Stimulated activated CD4-positive, alpha-beta T cell treated with anti-CD3 and anti-CD28 coated beads, Interleukin-1b, Interleukin-23, amount 100 ng/mL, for 1 hour (primary cell): ENCODE measurements around the gene NXPH3.

Experiments
- DNase-seq, 2 donors: peaks; one replicate each; pipeline ENCODE4 v3.0.0-alpha.2; 2020; ENCODE audit warnings: low read depth in 2 of 2

The NXPH3 gene

DNA sequence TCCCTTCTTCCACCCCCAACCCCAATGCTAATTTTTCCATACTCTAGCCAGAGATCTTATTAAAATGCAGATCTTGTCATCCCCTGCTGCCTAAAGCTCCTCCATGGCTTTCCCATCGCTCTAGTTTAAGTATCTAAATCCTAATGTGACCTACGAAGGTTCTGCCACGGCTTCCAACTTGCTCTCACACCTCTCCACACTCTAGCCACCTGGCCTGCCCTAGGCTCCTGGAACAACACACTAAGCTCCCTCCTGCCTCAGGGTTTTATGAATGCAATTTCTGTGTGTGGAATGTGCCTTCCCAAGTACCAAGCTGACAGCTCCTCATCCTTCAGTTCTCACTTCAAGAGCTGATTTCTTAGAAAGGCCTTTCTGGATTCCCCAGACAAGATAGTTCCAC is 16.6 kb downstream of the NXPH3 start:
- no peak for DNase-seq

DNA sequence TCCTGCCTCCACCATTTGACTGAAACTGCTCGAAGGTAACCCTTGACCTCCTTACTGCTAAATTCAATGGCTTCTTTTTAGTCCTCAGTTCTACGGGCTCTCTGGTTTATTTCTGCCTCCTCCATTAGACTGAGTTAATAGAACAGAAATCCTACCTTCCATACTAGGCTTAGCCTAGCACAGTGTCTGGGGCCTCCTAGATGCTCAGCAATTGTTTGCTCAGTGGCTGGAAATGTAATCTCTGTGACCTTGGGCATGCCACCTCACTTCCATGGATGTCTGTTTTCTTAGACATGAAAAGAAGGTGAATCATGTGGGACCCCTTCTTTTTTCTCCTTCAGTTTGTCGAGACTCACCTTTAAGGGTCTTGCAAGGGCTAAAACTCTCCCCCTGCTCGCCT is 19.7 kb downstream of the NXPH3 start:
- DNase-seq = no peak

DNA sequence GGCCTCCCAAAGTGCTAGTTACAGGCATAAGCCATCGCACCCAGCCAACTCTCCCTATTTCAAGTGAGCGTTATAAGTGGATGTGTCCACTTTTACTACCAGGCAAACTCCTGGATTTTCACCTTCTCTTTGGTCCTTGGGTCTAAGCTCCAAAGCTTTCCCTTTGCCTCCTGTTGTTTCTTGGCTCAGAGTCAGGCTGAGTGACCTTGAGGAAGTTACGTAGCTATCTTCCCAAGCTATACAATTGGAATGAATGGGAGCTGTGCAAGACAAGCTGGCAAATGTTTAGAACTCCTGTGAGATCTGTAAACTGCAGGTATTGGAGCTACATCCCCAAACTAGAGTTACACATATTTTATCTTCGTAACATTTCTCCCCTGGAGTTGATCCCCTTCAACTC is 20.3 kb downstream of the NXPH3 start:
- DNase-seq = no peak

DNA sequence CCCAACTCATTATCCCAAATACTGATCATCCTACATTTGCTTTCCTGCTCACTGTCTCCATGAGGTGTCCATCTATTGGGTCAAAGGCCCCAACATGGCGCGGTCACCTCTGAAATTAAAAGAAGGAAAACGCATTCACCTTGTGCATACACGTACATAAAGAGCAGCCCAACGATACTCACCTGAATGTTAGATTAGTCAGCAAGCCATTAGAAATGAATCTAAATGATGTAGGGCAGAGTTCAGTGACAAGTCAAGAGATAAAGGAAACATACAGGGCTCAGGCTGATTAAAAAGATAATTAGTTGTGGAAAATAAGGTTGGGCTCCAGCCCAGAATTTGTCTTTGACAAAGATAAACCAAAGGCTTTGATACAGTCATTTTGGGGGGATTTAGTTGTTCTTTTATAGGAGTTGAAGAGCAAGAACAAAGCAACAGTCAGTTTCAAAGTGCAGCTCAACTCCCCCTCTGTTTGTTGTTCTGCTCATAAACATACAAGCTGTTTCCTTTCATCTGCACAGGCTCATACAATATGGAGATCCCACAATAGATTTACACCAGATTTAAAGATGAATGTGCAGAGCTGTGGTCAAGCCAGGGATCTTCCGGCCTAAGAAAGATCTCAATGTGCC is 21.1 kb downstream of the NXPH3 start:
- DNase-seq = no peak

DNA sequence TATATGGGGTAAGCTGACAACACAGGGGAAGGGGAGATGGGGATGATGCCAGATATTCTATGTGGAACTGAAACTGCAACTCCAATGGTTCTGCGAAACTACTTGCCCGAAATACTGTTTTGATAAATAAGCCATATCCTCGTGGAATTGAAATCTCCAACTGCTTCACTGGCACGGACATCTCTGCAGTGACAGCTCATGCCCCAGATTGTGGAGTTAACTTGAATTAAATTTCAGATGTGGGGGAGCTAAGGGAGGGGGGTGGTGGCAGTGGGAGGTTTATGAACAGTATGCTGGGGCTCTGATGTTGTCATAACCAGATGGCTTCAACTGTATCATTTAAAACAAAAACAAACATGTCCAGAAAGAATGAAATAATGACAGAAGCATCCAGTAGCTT is 21.8 kb downstream of the NXPH3 start:
- DNase-seq = no peak

DNA sequence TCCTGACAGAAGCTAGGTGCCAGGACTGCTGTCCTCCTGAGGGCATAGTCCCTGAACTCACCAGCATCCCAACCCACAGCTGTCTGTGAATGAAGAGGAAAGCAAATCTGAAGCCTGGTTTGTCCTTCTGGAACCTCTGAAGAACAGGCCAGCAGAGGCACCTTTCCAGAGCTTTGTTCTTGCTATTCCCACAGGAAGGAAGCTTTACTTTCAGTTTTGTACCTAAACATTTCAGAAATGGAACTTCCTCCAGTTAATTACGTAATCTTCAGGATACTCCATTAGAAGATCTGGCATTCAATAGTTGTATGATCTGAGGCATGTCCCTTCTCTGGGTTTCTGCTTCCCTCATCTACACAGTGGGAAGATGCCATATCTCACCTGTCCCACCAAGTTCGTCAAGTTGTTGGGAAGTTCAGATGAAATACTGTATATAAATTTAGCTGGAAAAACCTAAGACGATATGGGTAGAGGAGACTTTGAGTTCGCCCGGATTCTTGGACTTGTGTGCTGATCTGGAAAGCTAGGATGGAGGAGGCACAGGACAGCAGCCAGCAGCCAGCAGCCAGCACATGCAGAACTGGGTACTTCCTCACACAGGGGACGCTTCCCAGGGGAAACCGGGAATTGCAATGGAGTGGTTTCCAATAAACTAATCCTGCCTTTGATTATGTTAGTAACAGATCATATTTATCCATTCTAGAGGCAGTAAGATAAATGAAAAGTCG is 22.4 kb downstream of the NXPH3 start:
- no peak for DNase-seq

DNA sequence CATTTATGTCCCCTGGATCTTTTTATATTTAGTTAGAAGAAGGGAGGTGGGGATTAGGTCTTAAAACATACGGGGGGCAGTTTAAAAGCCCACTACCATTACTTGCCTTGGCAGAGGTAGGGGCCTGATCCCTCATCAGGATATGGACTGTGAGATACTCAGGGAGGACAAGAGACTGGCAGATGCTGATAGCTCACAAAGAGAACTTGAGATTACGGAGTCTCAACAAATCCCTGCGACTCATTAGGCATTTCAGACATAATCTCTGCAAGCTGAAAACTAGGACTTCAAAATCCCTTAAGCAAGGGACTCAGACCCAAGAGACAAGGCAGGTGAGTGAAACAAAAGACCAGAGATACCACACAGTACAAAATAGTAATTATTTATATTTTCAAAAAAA is 23.2 kb downstream of the NXPH3 start:
- no peak for DNase-seq

DNA sequence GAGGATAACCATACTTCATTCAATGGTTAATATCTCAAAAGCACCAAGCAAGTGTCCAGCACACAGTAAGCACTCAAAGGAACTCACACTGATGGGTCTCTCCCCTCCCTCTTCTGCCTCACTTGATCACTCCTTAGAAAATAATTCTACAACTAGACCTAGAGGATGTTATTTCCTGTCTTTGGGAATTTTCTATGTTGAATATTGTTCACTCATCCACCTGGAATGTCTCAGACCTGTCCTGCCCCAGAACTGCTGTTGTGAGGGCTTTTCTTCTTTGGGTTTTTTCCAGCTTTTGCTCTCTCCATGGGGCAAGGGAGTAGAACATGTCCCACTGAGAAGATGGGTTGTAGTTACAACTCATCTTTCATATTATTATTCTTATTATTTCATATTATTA is 25.3 kb downstream of the NXPH3 start:
- no peak for DNase-seq

DNA sequence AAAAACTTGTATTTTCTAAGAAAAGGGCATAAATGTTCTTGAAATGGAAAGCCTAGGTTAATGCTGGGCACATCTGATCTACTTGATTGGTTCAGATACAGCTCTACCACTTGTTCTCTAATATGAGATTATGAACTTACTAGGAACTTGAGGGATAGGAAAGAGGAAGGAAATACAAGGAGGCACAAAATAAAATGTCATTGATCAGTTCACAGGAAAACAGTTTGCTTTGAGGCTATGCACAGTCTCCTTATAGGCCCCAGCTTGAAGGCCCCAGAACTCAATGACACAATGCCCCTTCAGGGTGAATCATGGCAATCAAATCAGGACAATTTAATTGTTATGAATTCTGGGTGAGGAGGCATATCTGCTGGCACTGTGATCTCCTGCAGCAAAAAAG is 27.1 kb downstream of the NXPH3 start:
- DNase-seq = no peak

DNA sequence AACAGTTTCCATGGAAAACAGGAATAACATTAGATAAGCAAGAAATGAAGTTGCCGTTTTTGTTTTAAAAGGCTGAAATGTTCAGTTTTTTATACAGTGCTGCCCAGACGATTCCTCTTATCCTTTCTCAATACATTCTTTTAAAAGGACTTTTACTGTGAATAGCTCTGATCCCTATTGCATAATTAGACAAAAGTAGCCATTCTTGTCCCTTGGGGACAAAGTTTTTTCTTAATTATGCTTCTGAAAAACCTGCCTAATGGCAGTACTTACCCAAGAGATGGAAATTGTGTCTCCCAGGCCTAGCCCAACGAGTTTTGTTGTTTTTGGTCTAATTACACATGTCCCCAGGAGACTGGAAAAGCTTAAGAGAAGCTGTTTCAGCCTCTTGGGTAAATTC is 27.6 kb downstream of the NXPH3 start:
- no peak for DNase-seq

DNA sequence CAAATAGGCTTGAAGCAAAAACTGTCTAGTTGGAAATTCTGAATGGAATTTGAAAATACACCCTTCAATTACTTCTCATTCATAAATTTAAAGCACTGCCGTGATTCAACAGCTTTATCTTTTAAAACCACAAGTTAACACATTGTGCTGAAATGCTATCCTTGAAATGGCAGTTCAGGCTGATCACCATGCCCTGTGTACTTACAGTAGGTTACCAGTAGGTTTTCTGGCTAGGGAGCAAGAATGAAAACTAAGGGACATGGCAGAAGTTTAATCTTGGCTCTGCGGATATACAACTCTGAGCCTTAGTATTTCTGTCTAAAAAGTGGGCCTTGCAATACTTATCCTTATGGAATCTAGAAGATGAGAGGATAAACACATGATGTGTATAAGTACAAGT is 28.0 kb downstream of the NXPH3 start:
- DNase-seq = no peak

DNA sequence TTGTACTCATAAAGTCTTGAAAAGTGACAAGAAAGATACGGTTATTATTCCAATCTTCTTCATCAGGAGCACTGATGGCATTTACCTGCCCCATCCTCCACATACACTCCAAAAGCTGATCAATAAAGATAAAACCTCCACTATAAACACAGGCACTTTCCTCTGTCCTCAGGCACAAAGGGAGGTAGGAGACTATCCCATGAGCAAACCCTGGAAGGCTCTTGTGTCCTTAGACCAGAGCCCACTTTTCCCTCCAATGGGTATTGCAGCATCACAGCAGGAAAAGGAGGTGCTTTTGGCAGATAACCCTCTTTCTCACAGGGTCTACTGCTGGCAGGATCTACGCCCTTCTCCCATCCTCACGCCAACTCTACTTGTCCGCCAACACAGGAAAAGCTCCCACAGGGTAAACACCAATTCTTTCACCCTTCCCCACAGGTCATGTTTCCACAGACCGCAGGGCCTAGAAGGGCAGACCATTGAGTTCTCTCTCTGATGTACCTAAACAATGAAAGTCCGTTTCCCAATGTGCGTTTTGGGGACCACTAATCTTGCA is 28.7 kb downstream of the NXPH3 start:
- DNase-seq = no peak

DNA sequence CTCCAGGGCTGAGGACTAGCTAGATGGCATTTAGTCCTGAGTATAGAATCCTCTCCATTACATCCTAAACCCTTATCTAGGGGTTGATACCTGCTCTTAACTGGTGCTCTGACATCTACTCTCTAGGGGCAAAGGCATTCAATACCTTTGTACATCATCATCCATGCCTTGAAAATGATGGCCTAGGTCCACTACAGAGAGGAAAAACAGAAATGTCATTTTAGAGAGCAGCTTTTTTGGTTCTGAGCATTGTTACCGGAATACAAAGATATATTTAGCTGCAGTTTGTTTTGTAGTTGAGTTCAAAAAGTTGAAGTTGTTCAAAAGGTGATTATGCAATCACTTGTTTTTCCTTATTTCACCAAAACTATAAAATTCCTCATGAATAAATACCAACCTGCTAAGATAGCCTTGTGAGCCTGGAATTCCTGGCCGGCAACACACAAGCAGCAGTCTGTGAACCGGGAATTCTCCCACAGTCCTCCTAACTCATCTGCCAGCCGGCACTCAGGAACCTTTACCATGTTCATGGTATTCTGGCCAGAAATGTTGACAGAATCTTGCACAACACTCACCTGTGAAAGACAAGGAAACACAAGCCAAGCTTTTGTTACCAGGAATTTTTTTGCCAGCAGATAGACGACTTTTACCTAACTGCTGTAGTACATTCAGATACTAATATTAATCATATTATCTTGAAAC is 35.4 kb downstream of the NXPH3 start:
- DNase-seq = no peak

DNA sequence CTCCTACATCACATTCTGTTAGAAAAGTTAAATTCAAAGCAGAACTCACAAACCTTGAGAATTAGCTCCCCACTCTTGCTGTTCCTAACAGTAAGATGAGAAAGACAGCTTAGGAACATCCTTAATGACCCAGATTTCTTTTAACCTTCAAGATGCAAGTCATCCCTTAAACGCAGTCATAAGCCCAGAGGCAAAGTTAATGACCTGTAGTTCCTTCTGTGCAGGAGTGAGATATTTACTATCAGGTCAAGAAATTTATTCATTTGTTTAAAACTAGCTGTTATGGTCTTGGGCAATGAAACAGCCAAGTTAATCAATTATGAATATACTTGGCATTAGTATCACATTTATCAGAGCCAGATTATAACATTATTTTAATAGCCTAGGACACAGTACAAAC is 37.1 kb downstream of the NXPH3 start:
- DNase-seq = no peak

DNA sequence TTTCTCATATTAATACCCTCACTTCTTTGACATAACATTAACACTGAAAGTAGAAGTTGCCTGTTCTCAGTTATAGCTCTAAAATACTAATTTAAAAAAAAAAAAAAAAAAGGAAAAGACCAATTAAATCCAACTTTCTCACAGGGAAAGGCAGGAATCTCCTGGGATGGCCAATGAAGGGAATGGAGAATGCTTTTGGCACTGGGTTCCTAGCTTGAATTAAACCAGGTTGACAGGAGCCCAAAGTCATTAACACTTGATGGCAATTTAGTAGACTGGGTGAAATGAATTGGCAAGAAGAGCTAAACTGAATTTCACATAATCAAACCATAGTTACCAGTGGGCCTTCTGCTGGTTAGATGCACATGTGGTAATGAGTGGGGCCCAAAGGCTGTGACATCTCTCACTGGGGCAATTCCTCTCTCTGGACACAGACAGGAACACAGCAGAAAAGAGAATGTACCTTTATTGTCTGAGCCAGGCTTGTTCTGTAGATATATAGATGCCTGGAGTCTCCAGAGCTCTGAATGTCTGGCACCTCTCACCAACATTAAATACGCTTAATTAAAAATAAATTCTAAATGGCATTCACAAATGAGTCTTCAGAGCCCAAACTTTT is 37.6 kb downstream of the NXPH3 start:
- DNase-seq = no peak

DNA sequence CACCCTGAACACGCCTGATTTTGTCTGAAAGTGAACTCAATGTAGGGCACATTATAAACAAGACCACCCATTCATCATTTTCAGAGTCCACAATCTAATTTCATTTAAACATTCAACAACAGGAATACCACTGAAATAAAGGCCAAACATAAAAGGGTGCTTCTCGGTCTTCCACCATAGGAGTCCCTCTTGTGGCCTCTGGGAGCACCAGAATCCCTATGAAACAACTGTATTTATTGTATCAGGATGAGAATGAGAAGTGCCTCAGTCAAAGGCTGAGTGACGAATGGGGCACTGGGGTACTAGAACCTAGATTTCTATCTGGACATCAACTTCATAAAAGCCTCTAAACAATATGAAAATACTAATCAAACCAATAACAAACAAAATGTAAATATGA is 40.4 kb downstream of the NXPH3 start:
- DNase-seq = no peak

DNA sequence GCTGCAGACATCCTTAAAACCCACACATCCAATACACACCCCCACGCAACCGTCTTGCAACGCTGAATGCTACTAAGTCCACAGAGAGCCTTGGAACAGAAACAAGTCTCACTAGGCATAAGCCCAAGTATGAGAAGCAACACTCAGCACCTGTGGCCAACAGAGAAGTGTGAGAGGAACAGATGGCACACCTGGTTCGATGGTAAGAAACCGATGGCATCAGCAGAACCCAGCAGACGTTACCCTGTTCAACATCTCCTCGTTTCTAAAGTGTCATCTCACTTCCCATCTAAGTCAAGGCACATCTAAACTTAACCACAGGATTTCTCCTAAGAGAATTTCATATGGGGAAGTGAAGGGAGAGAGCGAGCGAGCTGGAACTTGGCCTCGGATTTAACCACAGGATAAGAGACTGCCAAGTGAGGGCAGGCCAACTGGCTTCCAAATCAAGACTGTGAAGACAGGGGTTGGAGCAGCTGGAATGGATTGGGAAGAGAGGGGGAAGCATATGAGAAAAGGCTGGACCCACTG is 41.0 kb downstream of the NXPH3 start:
- DNase-seq = no peak

DNA sequence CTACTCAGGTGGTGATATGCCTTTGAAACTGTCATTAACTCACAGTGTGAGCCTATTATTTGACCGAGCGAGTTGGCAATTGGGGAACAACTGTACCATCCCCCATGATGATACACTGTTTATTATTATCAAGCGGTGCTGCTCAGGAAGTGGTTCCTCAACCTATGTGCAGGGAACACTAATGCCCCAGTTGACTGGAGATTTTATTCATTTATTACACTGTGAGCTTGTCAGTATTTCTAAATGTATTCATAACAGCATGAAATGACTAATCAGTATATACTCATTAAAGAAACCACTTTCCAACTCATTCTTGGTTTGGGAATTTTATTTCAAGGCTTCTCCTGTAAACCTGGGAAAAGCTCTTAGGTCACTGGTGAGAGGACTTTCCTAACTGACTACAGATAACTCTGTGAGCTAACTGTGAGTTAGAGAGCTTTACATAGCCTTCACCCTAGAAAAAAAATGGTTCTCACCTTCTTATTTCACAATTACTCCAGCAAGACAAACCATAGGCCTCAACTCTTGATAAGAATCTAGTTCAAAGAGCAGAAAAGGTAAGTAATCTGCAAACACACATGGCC is 42.4 kb downstream of the NXPH3 start:
- DNase-seq = no peak

DNA sequence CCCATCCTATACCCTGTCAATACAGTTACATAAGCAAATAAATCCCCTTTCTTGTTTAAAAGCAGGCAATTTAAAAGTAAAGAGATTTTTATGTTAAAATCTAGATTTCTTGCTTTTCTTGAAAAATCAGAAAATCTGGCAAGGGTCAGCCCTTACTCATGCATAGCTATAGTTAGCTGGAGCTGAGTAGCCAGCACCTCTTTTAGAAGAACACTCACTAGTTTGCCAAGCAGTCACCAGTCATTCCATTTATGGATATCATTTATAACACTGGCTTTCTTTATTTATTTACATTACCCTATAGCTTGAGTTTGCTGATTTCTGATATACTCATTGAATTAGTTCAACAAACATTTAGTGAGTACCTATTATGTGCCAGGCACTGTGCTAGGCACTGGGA is 45.7 kb downstream of the NXPH3 start:
- no peak for DNase-seq

DNA sequence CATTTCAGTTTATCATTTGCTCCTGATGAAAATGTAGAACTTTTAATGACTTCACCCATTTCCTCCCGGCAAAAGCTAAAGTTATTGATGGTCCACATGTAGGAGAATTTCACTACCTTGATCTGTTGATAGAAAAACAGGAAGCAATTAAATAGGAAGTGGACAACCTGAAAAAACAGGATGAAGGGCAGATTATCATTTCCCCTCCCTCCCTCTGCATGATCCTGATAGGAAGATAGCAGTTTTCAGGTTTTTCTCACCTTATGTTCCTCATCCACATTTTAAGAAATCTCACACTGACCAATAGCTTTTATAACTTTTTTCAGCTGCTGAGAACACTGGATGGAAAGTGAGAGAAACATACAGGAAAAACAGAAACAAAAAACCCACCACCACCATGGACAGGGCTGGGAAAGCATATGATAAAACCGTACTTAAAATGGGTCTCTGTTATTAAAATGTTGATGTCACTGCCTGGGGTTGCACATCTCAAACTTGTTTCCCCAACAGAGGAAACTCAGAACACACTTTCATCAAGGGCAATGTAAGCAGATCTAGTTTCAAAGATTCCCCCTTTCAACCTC is 46.4 kb downstream of the NXPH3 start:
- no peak for DNase-seq

DNA sequence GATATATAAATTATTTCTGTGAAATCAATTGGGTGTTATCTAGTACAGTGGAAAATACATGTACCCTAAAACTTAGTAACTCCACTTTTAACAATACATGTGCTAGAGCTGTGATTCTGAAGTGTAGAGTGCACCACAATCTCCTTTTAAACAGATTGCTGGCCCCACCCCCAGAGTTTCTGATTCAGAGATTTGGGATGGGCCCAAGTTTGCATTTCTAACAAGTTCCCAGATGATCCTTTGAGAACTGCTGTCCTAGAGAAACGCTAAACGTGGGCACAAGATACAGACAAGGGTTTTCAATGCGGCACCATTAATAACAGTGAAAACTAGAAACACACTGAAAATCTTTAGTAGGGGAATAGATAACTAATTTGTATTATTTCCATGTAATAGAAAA is 49.2 kb downstream of the NXPH3 start:
- DNase-seq = no peak

DNA sequence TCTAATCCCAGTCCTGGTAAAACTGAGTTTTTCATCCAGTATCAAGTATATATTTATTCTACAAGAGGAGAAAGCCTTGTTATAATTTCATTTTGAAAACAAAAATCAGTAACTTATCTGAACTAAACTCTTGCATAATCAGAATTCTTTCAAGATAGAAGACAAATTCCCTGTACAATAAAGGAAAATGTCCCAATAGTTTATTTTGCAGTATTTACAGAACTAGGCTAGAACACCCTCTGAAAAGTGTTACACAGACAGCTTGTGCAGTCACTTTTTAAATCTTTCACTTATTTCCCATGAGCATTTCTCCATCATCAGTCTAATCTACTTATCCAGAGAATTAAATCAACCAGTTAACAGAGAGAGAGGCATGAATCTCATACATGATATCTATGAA is 53.8 kb downstream of the NXPH3 start:
- no peak for DNase-seq
